ENCODE results near the gene TP53INP2.

DNA sequence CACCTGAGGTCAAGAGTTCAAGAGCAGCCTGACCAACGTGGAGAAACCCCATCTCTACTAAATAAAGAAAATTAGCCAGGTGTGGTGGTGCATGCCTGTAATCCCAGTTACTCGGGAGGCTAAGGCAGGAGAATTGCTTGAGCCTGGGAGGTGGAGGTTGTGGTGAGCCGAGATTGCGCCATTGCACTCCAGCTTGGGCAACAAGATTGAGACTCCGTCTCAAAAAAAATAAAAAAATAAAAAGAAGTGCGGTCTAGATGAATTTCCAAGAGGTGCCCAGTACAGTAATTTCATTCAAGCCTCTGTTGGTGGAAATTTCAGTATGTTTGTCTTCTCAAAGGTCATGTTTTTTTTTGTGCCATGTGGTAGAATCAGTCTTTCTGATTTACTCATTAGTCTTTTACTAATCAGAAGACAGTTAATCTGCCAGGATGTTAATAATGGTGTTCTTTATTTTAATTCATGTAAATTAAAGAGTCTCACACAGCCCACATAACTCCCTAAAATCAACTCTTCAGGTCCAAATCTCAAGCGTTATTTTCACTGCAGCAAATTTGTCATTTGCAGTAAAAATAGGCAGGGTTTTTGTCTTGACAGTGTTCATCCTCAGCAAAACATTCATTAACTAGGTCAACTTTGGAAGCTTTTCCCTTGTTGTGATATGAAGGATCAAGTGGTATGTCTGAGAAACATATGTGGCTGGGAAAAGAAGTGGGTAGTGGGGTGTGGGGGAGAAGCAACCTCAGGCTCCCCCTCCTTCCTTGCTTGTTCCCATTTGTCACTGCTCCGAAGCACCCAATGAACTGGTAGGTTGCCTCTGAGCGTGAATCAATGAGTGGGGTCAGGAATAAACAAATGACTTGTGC lies 13.3 kb downstream of the TP53INP2 start:
- TF ChIP-seq REST (IDR thresholded peaks at IDR 0.05; ENCODE audit: low read depth, low read length) (no peak), CTCF (IDR thresholded peaks at IDR 0.05) (no peak), RFX5 (IDR thresholded peaks at IDR 0.05; ENCODE audit: low read length) (no peak), EP300 (IDR thresholded peaks at IDR 0.05; ENCODE audit: borderline replicate concordance in 1 of 2, low read depth in 1 of 2, low read length in 1 of 2) (no peak), FOXJ3 (CRISPR knock-in tag; IDR thresholded peaks at IDR 0.05) (no peak), EZH2phosphoT487 (IDR thresholded peaks at IDR 0.05; ENCODE audit: borderline replicate concordance, low read depth) (no peak), SMC3 (IDR thresholded peaks at IDR 0.05; ENCODE audit: low read depth, low read length) (no peak), NFIC (IDR thresholded peaks at IDR 0.05; ENCODE audit: borderline replicate concordance) (no peak), MAX (IDR thresholded peaks at IDR 0.05; ENCODE audit: low read depth) (no peak), SIN3A (IDR thresholded peaks at IDR 0.05; ENCODE audit: borderline replicate concordance, low read depth, low read length) (no peak), FOXM1 (IDR thresholded peaks at IDR 0.05; ENCODE audit: low read depth) (no peak), TEAD4 (IDR thresholded peaks at IDR 0.05; ENCODE audit: borderline replicate concordance, insufficient read depth) (no peak), RAD21 (IDR thresholded peaks at IDR 0.05; ENCODE audit: low read length) (no peak)
- TF ChIP-seq, protein P1, sequence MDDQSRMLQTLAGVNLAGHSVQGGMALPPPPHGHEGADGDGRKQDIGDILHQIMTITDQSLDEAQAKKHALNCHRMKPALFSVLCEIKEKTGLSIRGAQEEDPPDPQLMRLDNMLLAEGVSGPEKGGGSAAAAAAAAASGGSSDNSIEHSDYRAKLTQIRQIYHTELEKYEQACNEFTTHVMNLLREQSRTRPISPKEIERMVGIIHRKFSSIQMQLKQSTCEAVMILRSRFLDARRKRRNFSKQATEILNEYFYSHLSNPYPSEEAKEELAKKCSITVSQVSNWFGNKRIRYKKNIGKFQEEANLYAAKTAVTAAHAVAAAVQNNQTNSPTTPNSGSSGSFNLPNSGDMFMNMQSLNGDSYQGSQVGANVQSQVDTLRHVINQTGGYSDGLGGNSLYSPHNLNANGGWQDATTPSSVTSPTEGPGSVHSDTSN (IDR thresholded peaks at IDR 0.05) = no peak
